BJ (cell line): ENCODE data around the gene TBX15. TPM values are rescaled to one million over a fixed set of nuclear protein-coding genes. Genes with fewer than 3 reads are reported as not detected.

Experiments used
- CTCF ChIA-PET: fragments of 350-600 bp; formaldehyde crosslinking; extraction: SDS; loops from one replicate; lab custom pipeline; 2021; ENCODE audit warnings: antibody characterized with exemption, inconsistent platforms; lab: Yijun Ruan, JAX
- POLR2A ChIA-PET: fragments of 300-600 bp; sonication (Branson Sonifier 250); formaldehyde crosslinking; extraction: SDS; loops from one replicate; lab custom pipeline; 2021; ENCODE audit warnings: antibody characterized with exemption; lab: Charles Lee
- DNase-seq: peaks from one replicate; pipeline ENCODE4 v3.0.0-alpha.2; 2011; ENCODE audit warnings: low read depth
- H3K27me3 ChIP-seq: 2 replicates; pipeline ENCODE4 v1.6.0; 2011; ENCODE audit warnings: low read length; ENCODE audit not compliant: control insufficient read depth, insufficient read depth
- H3K36me3 ChIP-seq: 2 replicates; pipeline ENCODE4 v1.5.1; 2011; ENCODE audit warnings: low read length; ENCODE audit not compliant: control insufficient read depth, insufficient read depth
- H3K4me3 ChIP-seq: 2 replicates; pipeline ENCODE4 v1.5.1; 2011; ENCODE audit warnings: low read depth, mild to moderate bottlenecking, control low read depth, low read length
- polyA plus RNA-seq: library from polyadenylated mRNA; depleted of rRNA; stranded (reverse); fragments of >200 nt; gene quantifications from 2 replicates; pipeline ENCODE4 v1.2.3, GENCODE V29; 2011; rRNA removed
- small RNA-seq: library from RNA; depleted of rRNA; stranded (forward); fragments of <200 nt; gene quantifications from one replicate; pipeline ENCODE3, GENCODE V24; 2012; ENCODE audit warnings: low replicate concordance, low read depth; ENCODE audit not compliant: insufficient read length
- TF ChIP-seq, protein P1 (sequence below): IDR thresholded peaks from 2 replicates; pipeline ENCODE4 v1.5.1; 2011; ENCODE audit warnings: low read depth, mild to moderate bottlenecking, control low read depth, inconsistent platforms, low read length, moderate library complexity; ENCODE audit not compliant: insufficient read depth

Gene TBX15
- polyA plus RNA-seq, 1 experiment = 14.8 TPM

DNA sequence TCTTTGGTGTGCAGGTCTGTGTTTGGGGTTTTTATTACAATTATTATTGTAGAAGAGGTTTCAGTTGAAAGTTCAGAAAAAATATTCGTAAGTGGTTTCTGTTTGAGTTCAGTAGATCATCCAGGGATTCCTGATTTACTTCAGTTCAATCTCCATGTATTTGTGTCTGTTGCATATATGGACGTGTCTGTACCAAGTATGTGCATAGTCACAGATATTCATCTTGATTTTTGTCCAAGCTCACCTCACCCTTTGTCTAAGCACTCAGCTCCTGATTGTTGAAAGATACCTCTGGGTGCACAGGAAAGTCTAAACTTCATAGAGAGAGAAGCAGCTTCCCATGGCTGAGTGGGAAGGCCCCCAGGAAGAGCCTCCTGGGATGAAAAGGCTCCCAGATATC is 141.7 kb downstream of the TBX15 start:
- Histone ChIP-seq H3K4me3 (no peak overlapping the region), H3K27me3 (no peaks in the 10 kb centered on the region; the same call in 1 of the 2 replicates), H3K36me3 (no peaks in the 10 kb centered on the region)
- POLR2A ChIA-PET = no interaction called here
- DNase-seq = no peak
- CTCF ChIA-PET = interaction anchor here (0.8 kb wide), 1 partner anchor 89 kb away, joined by 3 read pairs; no protein-coding TSS in a partner anchor
- TF ChIP-seq, protein P1, sequence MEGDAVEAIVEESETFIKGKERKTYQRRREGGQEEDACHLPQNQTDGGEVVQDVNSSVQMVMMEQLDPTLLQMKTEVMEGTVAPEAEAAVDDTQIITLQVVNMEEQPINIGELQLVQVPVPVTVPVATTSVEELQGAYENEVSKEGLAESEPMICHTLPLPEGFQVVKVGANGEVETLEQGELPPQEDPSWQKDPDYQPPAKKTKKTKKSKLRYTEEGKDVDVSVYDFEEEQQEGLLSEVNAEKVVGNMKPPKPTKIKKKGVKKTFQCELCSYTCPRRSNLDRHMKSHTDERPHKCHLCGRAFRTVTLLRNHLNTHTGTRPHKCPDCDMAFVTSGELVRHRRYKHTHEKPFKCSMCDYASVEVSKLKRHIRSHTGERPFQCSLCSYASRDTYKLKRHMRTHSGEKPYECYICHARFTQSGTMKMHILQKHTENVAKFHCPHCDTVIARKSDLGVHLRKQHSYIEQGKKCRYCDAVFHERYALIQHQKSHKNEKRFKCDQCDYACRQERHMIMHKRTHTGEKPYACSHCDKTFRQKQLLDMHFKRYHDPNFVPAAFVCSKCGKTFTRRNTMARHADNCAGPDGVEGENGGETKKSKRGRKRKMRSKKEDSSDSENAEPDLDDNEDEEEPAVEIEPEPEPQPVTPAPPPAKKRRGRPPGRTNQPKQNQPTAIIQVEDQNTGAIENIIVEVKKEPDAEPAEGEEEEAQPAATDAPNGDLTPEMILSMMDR = no peak

GRCh38 chr1:118842452-118843201 is 145.5 kb downstream of the TBX15 start:
- no peak overlapping the region for H3K4me3 ChIP-seq
- TF ChIP-seq, protein P1 = no peak
- DNase-seq = no peak
- CTCF ChIA-PET = no interaction called here
- H3K27me3 ChIP-seq = no peaks in the 10 kb centered on the region
- H3K36me3 ChIP-seq = no peaks in the 10 kb centered on the region
- POLR2A ChIA-PET = no interaction called here

- Histone ChIP-seq H3K36me3 (no peaks in the 10 kb centered on the region), H3K27me3 (no peaks in the 10 kb centered on the region), H3K4me3 (no peak overlapping the region)
- TF ChIP-seq, protein P1 = no peak
- CTCF ChIA-PET = interaction anchor here (0.6 kb wide), 1 partner anchor 45 kb away, joined by 3 read pairs; no protein-coding TSS in a partner anchor
- POLR2A ChIA-PET = no interaction called here
- DNase-seq = no peak
These were observed 146.6 kb downstream of the TBX15 start for GRCh38 chr1:118841521-118841920.

Small RNA genes lying within 50 kb of the gene (small RNA-seq; reads per million reads assigned to genes)
- gene AL139420.2 = not detected

Other genes starting within 250 kb of the TBX15 start
- 10.4 and 17.7 TPM in 2 replicates for gene WARS2, start 152.3 kb upstream of the TBX15 start, polyA plus RNA-seq